CD8-positive, alpha-beta memory T cell (primary cell): ENCODE results near the gene ABCA12. TPM values are rescaled to one million over a fixed set of nuclear protein-coding genes. Genes with fewer than 3 reads are reported as not detected.
"Not testable (repeated sequence)": the region's sequence is repeated elsewhere in the genome, so short reads cannot be mapped to it uniquely, and the experiment has no call there.

Experiments
- CTCF ChIA-PET: fragments of 350-600 bp; sonication (Branson Sonifier 250); formaldehyde crosslinking; loops from one replicate; lab custom pipeline; 2021; ENCODE audit warnings: antibody characterized with exemption; lab: Charles Lee
- POLR2A ChIA-PET: fragments of 350-600 bp; sonication (Branson Sonifier 250); formaldehyde crosslinking; loops from one replicate; lab custom pipeline; 2021; ENCODE audit warnings: antibody characterized with exemption; lab: Charles Lee
- DNase-seq, 5 donors: peaks; one replicate each; pipeline versions ENCODE4 v3.0.0 to v3.0.0-alpha.2; 2020 to 2022; ENCODE audit warnings: mixed read lengths in 1 of 5
- H3K27ac ChIP-seq: one replicate; pipeline ENCODE4 v1.7.0; 2013; ENCODE audit warnings: low read depth, mild to moderate bottlenecking, low read length, moderate library complexity
- H3K27me3 ChIP-seq: 2 replicates; pipeline ENCODE4 v1.7.0; 2013; ENCODE audit warnings: low read length, mild to moderate bottlenecking; ENCODE audit not compliant: insufficient read depth, poor library complexity, severe bottlenecking
- H3K36me3 ChIP-seq: 2 replicates; pipeline ENCODE4 v1.7.0; 2013; ENCODE audit warnings: mild to moderate bottlenecking, low read length, moderate library complexity; ENCODE audit not compliant: insufficient read depth
- H3K4me1 ChIP-seq: 2 replicates; pipeline ENCODE4 v1.7.0; 2013; ENCODE audit warnings: mild to moderate bottlenecking, low read length, moderate library complexity; ENCODE audit not compliant: insufficient read depth
- H3K4me3 ChIP-seq: 2 replicates; pipeline ENCODE4 v1.7.0; 2013; ENCODE audit warnings: mild to moderate bottlenecking, low read length
- H3K9me3 ChIP-seq: 2 replicates; pipeline ENCODE4 v1.7.0; 2013; ENCODE audit warnings: mild to moderate bottlenecking, low read length
- H3K27ac Mint-ChIP-seq, 8 donors: one replicate each; pipeline ENCODE4 v1.8.0; 2020 to 2021; ENCODE audit warnings: mixed read lengths in 8 of 8, mild to moderate bottlenecking in 6 of 8, inconsistent platforms in 3 of 8, moderate library complexity in 3 of 8
- H3K27me3 Mint-ChIP-seq, 2 donors: one replicate each; pipeline ENCODE4 v1.8.0; 2020 to 2021; ENCODE audit warnings: mixed read lengths in 2 of 2, mild to moderate bottlenecking in 1 of 2, moderate library complexity in 1 of 2
- H3K36me3 Mint-ChIP-seq, 3 donors: one replicate each; pipeline ENCODE4 v1.8.0; 2020 to 2021; ENCODE audit warnings: mixed read lengths in 3 of 3, inconsistent platforms in 1 of 3, mild to moderate bottlenecking in 1 of 3
- H3K4me1 Mint-ChIP-seq, 3 donors: one replicate each; pipeline ENCODE4 v1.8.0; 2020 to 2021; ENCODE audit warnings: mixed read lengths in 3 of 3, inconsistent platforms in 1 of 3, mild to moderate bottlenecking in 1 of 3
- H3K4me3 Mint-ChIP-seq, 7 donors: one replicate each; pipeline ENCODE4 v1.8.0; 2020 to 2021; ENCODE audit warnings: mixed read lengths in 7 of 7, mild to moderate bottlenecking in 6 of 7, moderate library complexity in 4 of 7, inconsistent platforms in 2 of 7
- H3K9me3 Mint-ChIP-seq, 5 donors: one replicate each; pipeline ENCODE4 v1.8.0; 2020 to 2022; ENCODE audit warnings: mixed read lengths in 5 of 5, mild to moderate bottlenecking in 3 of 5, moderate library complexity in 2 of 5, inconsistent platforms in 1 of 5
- polyA plus RNA-seq: library from polyadenylated mRNA; unstranded; fragments of 300-500 nt; fragmentation: Illumina TruSeq; gene quantifications from one replicate; pipeline ENCODE4 v1.2.3, GENCODE V29; 2021
- total RNA-seq, 2 experiments: library from RNA; stranded (reverse); gene quantifications; one replicate each; pipeline ENCODE4 v1.2.3, GENCODE V29; 2021

The ABCA12 gene
- total and polyA plus RNA-seq, 3 experiments from 2014 or later = not detected

GRCh38 chr2:215163319-215163718 lies 24.9 kb upstream of the ABCA12 start:
- H3K4me3 ChIP-seq, H3K4me3 Mint-ChIP-seq, H3K27ac ChIP-seq, POLR2A ChIA-PET, H3K27me3 ChIP-seq, H3K4me1 Mint-ChIP-seq, H3K36me3 Mint-ChIP-seq, H3K36me3 ChIP-seq, H3K9me3 ChIP-seq, H3K4me1 ChIP-seq, CTCF ChIA-PET, H3K9me3 Mint-ChIP-seq, H3K27ac Mint-ChIP-seq, DNase-seq: not testable (repeated sequence)
- H3K27me3 Mint-ChIP-seq = peaks cover 0 to 14% of the 10 kb centered on the region in 2 donors

- Mint-ChIP-seq H3K4me3 (no peak overlapping the region), H3K4me1 (no peaks in the 10 kb centered on the region), H3K9me3 (no peaks in the 10 kb centered on the region), H3K27me3 (peaks cover 4 to 14% of the 10 kb centered on the region in 2 donors), H3K27ac (no peak overlapping the region), H3K36me3 (peaks cover 0 to 4% (median 0%) of the 10 kb centered on the region in 3 donors)
- CTCF ChIA-PET = no interaction called here
- H3K36me3 ChIP-seq = no peaks in the 10 kb centered on the region
- no peaks in the 10 kb centered on the region for H3K27me3 ChIP-seq
- DNase-seq = no peak
- H3K4me3 ChIP-seq = no peak overlapping the region
- POLR2A ChIA-PET = no interaction called here
- no peak overlapping the region for H3K27ac ChIP-seq
- H3K4me1 ChIP-seq = no peaks in the 10 kb centered on the region
- no peaks in the 10 kb centered on the region for H3K9me3 ChIP-seq
These were observed 22.9 kb upstream of the ABCA12 start for GRCh38 chr2:215161301-215161829.

GRCh38 chr2:215160081-215160480 lies 21.7 kb upstream of the ABCA12 start:
- Histone ChIP-seq H3K4me3 (no peak overlapping the region), H3K27me3 (no peaks in the 10 kb centered on the region), H3K36me3 (no peaks in the 10 kb centered on the region), H3K4me1 (no peaks in the 10 kb centered on the region), H3K27ac (no peak overlapping the region), H3K9me3 (no peaks in the 10 kb centered on the region)
- POLR2A ChIA-PET = no interaction called here
- no peak for DNase-seq
- H3K27me3 Mint-ChIP-seq = peaks cover 4 to 14% of the 10 kb centered on the region in 2 donors
- no peaks in the 10 kb centered on the region for H3K9me3 Mint-ChIP-seq
- no peak overlapping the region for H3K4me3 Mint-ChIP-seq
- CTCF ChIA-PET = no interaction called here
- no peaks in the 10 kb centered on the region for H3K4me1 Mint-ChIP-seq
- no peak overlapping the region for H3K27ac Mint-ChIP-seq
- no peaks in the 10 kb centered on the region for H3K36me3 Mint-ChIP-seq

GRCh38 chr2:215156453-215156852 lies 18.0 kb upstream of the ABCA12 start:
- POLR2A ChIA-PET = no interaction called here
- no peak overlapping the region for H3K4me3 Mint-ChIP-seq

GRCh38 chr2:215149894-215150293 lies 11.5 kb upstream of the ABCA12 start:
- Histone ChIP-seq H3K4me1 (no peaks in the 10 kb centered on the region), H3K9me3 (no peaks in the 10 kb centered on the region), H3K36me3 (no peaks in the 10 kb centered on the region), H3K4me3 (no peak overlapping the region), H3K27me3 (no peaks in the 10 kb centered on the region), H3K27ac (no peak overlapping the region)
- no peaks in the 10 kb centered on the region for H3K9me3 Mint-ChIP-seq
- H3K27me3 Mint-ChIP-seq = peaks cover 4 to 9% of the 10 kb centered on the region in 2 donors
- no peak overlapping the region for H3K4me3 Mint-ChIP-seq
- H3K36me3 Mint-ChIP-seq = no peaks in the 10 kb centered on the region
- H3K4me1 Mint-ChIP-seq = no peaks in the 10 kb centered on the region
- CTCF ChIA-PET = no interaction called here
- no peak overlapping the region for H3K27ac Mint-ChIP-seq
- POLR2A ChIA-PET = no interaction called here
- no peak for DNase-seq

More at GRCh38 chr2:215156453-215156852, 18.0 kb upstream of the ABCA12 start:
- Histone ChIP-seq H3K4me3 (no peak overlapping the region), H3K27me3 (no peaks in the 10 kb centered on the region), H3K4me1 (no peaks in the 10 kb centered on the region), H3K36me3 (no peaks in the 10 kb centered on the region), H3K9me3 (no peaks in the 10 kb centered on the region), H3K27ac (no peak overlapping the region)
- Mint-ChIP-seq H3K9me3 (no peaks in the 10 kb centered on the region), H3K36me3 (no peaks in the 10 kb centered on the region), H3K4me1 (no peaks in the 10 kb centered on the region), H3K27ac (no peak overlapping the region), H3K27me3 (peaks cover 4 to 15% of the 10 kb centered on the region in 2 donors)
- no peak for DNase-seq
- CTCF ChIA-PET = no interaction called here

- Histone ChIP-seq H3K27ac (no peak overlapping the region), H3K9me3 (no peaks in the 10 kb centered on the region), H3K27me3 (no peaks in the 10 kb centered on the region), H3K4me3 (no peak overlapping the region), H3K4me1 (no peaks in the 10 kb centered on the region), H3K36me3 (no peaks in the 10 kb centered on the region)
- Mint-ChIP-seq H3K4me3 (no peak overlapping the region), H3K9me3 (no peaks in the 10 kb centered on the region), H3K27me3 (peaks cover 4 to 6% of the 10 kb centered on the region in 2 donors), H3K27ac (no peak overlapping the region), H3K36me3 (no peaks in the 10 kb centered on the region), H3K4me1 (no peaks in the 10 kb centered on the region)
- CTCF ChIA-PET = no interaction called here
- POLR2A ChIA-PET = no interaction called here
- no peak for DNase-seq
These were observed 11.1 kb upstream of the ABCA12 start for GRCh38 chr2:215149486-215149885.

- Histone ChIP-seq H3K4me1 (no peaks in the 10 kb centered on the region), H3K27ac (no peak overlapping the region), H3K27me3 (no peaks in the 10 kb centered on the region), H3K36me3 (no peaks in the 10 kb centered on the region), H3K4me3 (no peak overlapping the region), H3K9me3 (no peaks in the 10 kb centered on the region)
- H3K4me1 Mint-ChIP-seq = no peaks in the 10 kb centered on the region
- H3K9me3 Mint-ChIP-seq = no peaks in the 10 kb centered on the region
- H3K27me3 Mint-ChIP-seq = peaks cover 4 to 5% of the 10 kb centered on the region in 2 donors
- no peaks in the 10 kb centered on the region for H3K36me3 Mint-ChIP-seq
- no peak for DNase-seq
- ChIA-PET CTCF (no interaction called here), POLR2A (no interaction called here)
- no peak overlapping the region for H3K4me3 Mint-ChIP-seq
- H3K27ac Mint-ChIP-seq = no peak overlapping the region
These were observed 10.6 kb upstream of the ABCA12 start for GRCh38 chr2:215149060-215149459.

- Mint-ChIP-seq H3K27ac (no peak overlapping the region), H3K36me3 (no peaks in the 10 kb centered on the region), H3K4me3 (no peak overlapping the region), H3K27me3 (peaks cover 4 to 16% of the 10 kb centered on the region in 2 donors), H3K4me1 (no peaks in the 10 kb centered on the region), H3K9me3 (no peaks in the 10 kb centered on the region)
- Histone ChIP-seq H3K4me3 (no peak overlapping the region), H3K27ac (no peak overlapping the region), H3K27me3 (no peaks in the 10 kb centered on the region), H3K4me1 (no peaks in the 10 kb centered on the region), H3K36me3 (no peaks in the 10 kb centered on the region), H3K9me3 (no peaks in the 10 kb centered on the region)
- DNase-seq = no peak
- ChIA-PET POLR2A (no interaction called here), CTCF (no interaction called here)
These were observed 7.2 kb upstream of the ABCA12 start for GRCh38 chr2:215145611-215146010.
